ENCODE measurements around the gene NR4A2.

The NR4A2 gene

DNA sequence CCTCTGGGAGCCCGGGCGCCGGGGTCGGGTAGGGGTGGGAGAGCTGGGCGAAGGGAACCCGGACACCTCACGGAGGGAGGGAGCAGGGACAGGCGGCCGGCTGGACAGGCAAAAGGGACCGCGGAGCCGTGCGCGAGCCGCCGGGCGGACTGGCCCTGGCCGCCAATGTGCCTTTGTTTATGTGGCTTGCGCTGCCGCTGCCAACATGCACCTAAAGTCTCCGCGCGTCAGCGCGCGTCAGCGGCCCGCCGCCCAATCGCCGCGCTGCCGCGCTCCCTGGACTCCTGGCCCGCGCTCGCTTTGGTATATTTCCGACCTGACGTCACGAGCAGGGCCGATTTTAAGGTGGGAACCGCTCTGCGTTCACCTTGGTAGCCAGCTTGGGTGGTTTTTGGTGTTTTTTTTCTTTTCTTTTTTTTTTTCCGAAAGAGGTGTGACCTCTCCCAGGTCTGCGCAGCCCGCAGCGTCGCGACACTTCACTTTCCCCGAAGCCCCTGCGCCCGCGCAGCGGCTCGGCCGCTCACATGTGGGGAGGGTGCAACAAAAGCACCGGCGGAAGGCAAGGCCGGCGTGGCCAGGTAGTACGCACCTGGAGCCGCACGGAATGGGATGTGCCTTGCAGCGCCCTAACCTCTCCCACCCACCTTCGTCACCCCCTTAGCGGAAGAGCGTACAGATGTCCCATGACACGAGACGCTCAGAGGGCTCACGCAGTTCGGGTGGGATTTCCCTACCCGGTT lies at the start of gene NR4A2:
Gene NR4A2 (minus strand): TSS at position 188 of the 740 bp plus-strand sequence. CDS start 2,535 bp downstream, outside the sequence.
- DNase-seq (ENCODE audit: low read depth, low spot score): peak; percentile 96

DNA sequence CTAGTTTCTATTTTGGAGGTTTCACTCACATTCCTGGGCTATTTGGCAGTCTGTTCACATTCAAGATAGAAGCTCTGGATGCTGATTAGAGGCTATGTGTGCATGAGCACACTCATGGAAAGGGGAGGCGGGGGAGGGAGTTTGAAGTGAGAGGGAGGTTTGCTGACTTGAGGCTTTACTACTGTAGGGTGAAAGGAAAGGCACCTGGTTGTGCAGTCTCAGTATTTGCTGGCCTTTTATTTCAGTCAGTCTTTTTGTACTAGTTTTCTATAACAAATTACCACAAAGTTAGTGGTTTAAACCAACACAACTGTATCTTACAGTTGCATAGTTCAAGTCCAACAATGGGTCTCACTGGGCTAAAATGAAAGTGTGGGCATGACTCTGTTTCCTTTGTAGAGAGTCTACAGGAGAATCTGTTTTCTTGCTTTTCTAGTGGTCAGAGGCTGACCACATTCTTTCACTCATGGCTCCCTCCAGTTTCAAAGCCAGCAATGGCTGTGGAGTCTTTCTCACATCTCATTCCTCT lies 47.7 kb upstream of the NR4A2 start:
- peak; percentile 63 for DNase-seq (ENCODE audit: low read depth, low spot score)

DNA sequence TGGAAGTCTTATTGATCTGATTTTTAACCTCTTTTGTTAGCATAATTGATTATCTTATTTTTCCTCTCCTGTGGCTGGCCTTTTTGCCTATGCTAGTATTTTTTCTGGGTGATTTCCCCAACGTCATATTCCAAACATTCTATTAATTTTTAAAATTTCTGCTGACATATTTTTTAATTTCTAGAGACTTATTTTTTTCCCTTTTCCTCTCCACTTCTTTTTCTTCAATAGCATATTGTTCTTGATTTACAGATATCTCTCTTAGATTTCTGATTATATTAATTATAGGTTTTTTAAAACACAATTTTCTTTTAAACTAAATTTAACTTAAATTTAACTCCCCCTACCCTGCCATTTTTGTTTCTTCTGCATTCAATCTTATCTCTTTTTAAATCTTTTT lies 47.2 kb upstream of the NR4A2 start:
- DNase-seq (ENCODE audit: low read depth, low spot score): no peak

DNA sequence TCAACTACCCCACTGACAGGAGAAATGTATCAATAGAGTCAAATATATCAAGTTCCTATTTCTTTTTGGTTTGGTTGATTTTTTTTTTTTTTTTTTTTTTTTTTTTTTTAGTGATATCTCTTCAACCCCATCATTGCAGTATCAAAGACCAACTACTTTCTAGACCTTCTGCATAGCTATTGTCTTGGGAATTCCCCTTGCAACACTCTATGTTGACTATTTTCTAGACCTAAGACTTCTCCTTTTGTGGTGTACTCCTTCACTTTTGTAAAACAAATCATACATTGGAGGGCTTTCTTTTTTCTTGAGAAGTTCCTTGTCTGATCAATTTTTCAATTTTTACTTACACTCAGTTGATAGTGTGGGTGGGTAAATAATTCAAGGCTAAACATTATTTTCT lies 46.5 kb upstream of the NR4A2 start:
- no peak for DNase-seq (ENCODE audit: low read depth, low spot score)

DNA sequence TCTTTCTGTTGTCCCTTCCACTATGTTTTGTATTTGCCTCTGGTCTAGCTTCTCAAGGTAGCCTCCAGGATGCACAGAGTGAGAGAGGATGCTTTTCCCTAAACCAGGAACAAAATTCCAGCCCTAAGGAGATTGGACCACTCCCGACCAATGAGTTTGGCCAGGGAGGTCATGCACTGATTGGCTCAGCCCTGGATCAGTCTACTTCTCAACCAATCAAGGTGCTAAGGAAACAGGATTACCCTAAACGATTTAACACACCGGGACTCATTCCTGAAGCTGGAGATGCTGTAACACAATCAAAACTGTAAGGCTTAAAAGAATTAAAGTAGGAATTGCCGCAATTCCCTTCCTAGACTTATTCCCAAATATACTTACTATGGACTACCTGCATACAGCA lies 34.2 kb upstream of the NR4A2 start:
- DNase-seq (ENCODE audit: low read depth, low spot score): no peak

DNA sequence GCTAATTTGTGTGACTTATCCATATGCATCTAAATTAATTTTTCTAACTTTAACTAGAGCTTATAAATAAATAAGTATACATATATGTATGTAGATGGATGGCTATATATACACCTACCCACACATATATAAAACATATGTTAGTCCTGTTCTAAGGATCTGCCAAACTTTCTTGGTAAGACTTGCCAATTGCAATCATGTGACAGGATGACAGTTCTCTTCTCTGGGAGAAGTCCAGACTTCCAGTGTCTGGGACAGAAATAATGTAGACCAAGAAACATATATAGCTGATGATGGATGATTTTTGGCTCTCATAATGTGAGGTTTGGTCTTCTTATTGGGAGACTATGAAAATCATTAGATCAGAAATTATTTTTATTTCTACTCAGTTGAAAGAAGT lies 30.6 kb upstream of the NR4A2 start:
- DNase-seq (ENCODE audit: low read depth, low spot score): no peak

DNA sequence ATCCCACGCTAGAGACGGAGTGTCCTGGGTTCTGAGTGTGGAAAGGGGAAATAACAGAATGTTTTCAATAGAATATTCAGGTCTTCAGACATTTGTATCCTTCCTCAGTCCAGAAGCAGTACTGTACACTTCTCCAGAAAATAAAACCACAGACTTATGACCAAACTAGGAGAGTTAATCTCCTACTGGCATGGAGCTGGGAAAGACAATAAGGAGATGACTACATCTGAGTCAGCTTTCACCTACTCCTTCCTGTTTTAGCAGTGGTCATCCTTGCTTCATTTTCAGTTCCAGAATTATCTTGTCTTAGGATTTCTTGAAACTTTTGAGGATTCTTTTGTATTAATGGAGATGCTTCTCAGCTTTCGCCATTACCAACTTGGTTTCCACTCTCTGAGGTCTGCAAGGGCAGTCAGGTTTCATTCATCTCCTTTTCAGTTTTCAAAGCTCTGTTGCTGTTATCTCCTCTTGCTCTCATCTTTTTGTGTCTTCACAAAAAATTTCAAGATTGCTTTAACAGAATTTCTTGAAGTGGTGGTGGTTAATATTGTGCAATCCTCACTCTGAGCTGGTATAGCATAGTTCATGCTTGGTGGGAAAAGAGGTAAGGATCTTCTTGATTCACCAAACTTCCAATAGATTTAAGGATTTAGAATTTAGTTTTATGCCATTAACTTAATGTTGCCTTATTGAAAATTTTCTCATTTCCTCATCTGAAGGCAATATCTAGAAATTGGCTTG lies 23.7 kb upstream of the NR4A2 start:
- no peak for DNase-seq (ENCODE audit: low read depth, low spot score)

DNA sequence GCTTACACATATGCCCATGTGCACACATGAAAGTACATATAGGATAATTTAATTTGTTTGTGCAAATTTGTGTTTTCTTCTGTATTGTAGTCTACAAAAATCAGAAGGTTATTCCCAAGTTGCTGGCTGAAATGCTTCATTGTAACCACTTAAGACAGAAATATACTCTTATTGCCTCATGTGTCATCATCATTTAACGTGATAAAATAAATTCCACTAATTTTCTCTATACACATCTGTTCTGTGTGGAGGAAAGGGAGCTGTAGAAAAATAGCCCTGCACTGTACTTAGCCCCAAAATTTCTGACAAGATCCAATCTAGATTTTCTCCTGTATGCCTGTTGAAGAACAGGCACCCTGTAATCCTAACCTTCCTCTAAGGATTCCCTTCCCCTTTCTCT lies 20.4 kb upstream of the NR4A2 start:
- DNase-seq (ENCODE audit: low read depth, low spot score): no peak

DNA sequence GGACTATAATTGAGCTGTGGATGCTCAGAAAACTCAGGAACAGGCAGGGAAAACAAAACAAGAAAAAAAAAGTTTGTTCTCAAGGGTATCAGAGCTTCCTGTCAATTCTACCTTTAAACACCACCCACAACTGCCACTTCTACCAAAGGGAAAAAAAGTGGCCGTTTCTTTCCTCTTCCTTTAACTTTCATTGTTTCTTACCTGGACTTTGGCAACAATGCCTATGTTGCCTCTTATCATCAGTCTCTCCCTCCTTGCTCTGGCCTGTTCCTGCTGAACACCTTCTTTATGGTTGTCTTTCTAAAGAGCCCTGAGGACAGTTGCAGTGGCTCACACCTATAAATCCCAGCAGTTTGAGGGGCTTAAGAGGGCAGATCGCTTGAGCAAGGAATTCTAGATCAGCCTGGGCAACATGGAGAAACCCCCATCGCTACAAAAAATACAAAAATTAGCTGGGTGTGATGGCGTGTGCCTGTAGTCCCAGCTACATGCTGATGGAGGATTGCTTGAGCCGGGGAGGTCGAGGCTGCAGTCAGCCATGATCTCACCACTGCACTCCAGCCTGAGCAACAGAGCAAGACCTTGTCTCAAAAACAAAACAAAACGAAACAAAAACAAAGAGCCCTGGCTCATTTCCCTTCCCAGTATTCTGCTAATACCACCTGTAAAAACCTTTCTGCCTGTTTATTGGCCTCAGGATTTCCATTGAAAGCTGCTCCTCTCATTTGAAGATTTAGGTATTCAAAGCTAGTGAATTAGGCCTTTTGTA lies 18.0 kb upstream of the NR4A2 start:
- DNase-seq (ENCODE audit: low read depth, low spot score): no peak

DNA sequence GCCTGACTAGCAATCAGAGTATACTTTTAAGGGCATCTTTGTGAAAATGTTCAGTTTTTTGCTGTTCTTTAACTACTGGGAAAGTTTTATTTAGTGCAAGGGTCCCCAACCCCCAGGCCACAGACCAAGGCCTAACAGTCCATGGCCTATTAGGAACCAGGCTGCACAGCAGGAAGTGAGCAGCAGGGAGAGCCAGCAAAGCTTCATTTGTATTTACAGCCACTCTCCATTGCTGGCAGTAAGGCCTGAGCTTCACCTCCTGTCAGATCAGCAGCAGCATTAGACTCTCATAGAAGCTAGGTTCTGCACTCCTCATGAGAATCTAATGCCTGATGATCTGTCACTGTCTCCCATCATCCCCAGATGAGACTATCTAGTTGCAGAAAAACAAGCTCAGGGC lies 17.1 kb upstream of the NR4A2 start:
- no peak for DNase-seq (ENCODE audit: low read depth, low spot score)

DNA sequence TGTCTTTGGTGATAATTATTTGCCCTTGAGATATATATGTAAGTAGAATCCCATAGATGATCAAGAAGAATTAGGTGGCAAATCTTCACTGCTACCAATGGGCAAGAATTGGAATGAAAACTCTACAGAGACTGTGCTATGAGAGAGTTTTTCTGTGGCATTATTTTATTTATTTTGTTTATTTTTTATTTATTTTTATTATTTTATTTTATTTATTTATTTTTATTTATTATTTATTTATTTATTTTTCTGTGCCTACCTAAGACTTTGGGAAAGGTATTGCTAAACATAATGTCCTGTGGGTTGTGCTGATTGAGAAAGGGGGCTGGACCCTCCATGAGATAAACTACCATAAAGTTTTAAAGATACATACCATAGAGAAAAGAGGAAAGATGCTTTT lies 16.6 kb upstream of the NR4A2 start:
- no peak for DNase-seq (ENCODE audit: low read depth, low spot score)

DNA sequence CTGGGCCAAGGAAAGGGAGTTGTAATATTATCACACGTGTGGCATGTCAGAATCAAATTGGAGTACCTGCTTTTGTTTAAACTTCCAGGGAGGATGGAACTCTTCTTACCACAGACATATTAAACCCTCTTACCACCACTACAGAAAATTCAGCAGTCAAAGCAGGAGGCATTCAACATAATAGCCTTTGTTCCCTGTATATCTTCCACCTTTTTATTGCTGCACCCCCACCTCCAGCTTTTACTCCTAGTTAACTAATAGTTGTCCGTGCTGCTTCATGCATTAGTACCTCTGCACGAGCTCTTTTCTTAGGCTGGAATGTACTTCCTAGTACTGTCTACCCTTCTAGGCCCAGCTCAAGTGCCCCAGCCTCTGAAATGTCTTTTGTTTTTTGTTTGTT lies 14.9 kb upstream of the NR4A2 start:
- DNase-seq (ENCODE audit: low read depth, low spot score): no peak

DNA sequence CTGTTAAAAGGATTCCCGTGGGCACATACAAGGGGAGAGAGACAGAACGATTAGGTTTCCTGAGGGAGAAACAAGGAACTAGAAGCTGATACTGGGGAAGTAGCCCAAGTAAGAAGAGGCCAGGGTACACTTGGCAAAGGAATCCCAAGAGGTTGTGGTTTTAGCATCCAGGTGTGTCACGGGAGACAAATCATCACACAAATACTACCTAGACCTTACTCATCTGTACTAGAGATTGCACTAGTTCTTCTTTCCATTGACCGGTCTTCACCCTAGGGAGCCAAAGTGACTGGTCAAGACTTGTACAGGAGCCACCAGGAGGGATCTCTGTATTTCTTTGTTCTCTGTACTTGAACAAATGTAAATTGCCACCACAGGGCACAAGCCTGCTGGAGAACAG lies 14.2 kb upstream of the NR4A2 start:
- DNase-seq (ENCODE audit: low read depth, low spot score): no peak

DNA sequence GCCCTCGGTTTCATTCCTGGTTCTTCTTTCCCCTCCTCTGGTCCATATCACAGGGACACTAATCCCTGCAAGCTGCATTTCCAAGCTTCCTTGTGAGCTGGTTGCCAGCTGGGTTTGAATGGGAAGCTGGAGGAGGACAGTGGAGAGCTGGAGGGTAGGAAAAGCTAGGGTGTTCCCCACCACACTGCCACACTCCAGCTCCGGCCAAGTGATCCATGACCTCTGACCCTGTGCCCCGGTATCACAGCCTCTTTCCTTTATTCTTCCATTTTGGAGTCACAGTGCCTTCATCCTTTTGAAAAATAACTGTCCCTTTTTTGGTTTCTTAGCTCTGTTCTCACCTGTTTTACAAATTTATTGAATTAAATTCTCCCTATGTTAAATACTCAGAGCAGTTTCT lies 13.1 kb upstream of the NR4A2 start:
- no peak for DNase-seq (ENCODE audit: low read depth, low spot score)

DNA sequence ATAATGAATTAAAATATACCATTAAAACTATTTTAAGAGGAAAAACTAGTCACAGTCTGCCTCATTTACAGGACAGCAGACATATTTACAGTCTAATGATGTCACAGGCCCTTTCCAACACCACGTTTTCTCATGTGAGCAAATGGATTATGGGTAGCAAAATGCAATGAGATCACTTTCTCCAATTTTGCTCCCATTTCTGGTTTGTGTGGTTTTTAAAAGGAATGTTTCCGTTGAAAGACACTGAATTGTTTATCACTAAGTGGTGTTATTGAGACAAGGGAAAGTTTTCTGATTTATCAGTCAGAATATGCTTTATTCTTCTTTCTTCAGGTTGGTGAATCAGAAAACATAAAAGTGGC lies 11.4 kb upstream of the NR4A2 start:
- peak; percentile 36 for DNase-seq (ENCODE audit: low read depth, low spot score)

DNA sequence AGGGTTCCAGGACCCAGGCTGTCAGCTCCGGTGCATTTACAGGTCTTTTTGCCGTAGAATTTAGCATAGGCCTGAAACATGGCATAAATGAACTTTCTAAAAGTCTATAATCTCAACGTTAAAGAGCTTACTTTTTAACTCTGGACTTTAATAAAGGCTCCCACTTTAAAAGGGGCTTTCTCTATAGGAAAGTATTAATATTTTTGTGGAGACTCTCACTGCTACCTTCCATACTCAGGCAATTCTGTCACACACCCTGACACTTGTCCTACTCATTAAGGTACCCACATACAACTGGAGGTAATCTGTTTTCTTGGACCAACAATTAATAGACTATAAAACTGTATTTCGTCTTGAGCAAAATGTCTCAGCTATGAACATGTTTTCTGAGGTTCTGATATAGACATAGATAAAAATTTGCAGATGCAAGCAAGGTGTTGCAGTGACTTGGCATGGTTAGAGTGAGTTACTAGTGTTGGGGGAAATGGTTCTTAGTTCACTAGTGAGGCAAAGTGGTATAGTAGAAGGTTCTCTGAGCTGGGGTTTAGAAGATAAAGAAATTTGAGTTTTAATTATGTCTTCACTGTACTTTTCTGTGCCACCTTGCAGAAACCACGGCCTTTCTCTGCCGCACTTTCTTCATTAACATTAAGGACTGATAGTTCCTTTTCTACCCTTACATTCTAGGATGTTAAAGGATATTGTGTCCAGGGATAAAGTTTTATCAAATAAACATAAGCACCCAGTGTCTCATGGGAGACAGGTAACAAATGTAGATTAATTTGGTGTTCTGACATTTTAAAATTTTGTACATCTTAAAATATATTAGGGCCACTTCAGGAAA lies 10.8 kb upstream of the NR4A2 start:
- DNase-seq (ENCODE audit: low read depth, low spot score): no peak

DNA sequence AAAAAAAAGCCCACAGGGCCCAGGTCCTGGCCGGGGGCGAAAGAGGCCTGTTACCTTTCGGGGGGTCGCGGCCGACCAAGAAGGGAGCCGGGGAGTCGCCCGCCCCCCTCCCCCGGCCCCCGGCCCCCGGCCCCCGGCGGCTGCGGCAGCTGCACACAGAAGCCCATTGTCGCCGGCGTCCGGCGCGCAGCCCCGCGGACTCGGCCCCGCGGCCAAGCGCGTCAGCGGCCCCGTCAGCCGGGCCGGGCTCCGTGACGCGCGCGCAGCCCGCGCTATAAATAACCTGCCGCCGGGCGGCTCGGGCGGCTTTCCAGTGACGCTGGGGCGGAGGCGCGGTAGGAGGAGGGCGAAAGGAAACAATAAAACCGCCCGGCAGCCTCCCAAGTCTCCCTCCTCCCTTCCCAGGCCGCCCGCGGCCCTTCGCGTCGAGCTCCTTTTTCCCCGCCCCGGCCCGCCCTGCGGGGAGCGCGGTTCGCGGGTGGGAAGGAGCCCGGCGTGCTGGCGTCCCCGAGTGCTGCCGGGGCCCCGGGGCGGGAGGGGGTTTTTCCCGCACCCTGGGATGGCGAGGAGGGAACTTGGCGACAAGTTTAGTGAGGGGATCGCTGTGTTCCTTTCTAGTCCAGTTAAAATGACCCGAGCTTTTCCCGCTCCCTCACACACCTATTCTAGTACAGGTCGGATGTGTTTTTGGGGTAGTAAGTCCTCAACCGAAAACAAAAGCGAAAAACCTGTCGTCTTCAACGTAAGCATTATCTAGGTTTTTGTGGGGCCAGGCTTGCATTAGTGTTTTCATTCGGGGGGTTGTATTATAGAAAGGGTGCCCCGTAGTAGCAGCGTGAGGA lies 10.0 kb upstream of the NR4A2 start:
- DNase-seq (ENCODE audit: low read depth, low spot score): peak; percentile 99

DNA sequence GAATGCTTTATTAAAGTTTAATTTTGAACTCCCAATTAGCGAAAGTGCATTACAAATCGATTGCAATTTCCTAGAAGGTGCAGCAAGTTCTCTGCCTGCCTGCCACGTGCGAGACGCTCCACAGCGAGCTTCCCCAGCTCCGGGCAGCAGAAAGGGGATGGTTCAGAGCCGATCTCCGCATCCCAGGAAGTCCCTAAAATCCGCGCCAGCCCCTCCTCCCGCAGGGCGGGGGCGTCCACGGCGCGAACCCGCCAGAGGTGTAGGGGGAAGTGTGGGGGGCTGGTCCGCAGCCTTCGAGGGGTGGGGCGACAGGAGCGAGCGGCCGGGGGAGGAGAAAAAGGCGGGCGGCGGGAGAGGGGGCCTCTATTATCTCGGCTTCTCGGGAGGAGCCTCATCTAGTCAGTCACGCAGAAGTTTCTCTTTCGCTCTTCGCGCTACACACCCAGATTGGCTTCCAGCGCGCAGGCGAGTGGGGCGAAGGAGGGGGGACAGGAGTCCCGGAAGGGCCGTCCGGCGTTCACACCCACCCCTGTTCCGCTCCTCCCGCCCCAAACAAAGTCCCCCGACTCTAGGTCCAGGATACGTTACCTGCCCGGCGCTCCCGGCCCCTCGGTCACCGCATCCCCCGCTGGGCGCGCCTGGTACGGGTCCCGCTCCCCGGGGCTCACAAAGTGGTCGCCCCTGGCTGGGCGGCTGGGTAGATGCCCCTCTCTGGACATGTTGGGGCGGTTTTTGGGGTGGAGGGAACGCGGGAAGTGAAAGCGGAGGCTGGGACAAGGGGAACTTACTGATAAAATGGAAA lies 9.1 kb upstream of the NR4A2 start:
- DNase-seq (ENCODE audit: low read depth, low spot score): peak; percentile 95

DNA sequence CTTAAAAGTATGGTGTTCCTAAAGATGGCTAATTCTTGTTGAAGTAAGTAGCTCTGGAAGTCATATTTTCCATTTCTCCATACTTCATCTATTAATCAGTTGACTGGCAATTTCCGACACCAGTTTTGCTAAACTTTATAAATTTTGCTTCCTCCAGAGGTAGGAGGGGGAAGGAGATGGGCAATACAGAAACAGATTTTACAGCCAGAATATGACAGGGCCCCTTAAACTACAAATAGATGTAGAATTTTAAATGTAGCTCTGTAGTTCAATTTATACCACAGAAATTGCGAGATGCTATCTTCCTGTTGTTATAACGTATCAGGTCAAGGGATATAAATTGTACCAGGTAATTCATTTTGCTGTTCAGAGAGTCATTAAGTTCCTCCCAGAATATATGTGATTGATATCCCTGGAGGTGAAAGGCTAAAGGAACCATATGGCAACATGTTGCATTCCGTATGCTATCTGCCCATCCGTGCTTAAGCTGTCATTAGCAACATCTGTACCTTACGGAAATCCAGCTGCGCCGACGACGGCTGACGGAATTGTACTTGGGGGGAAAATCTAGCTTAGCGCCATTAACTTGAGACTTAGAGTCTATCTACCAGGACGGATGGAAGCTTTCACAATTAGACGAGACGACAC lies 8.4 kb upstream of the NR4A2 start:
- no peak for DNase-seq (ENCODE audit: low read depth, low spot score)
